ENCODE measurements around the gene LDHAL6A.
A peak's percentile ranks its signal among the peaks of the same experiment; 100 is the strongest.

The LDHAL6A gene

DNA sequence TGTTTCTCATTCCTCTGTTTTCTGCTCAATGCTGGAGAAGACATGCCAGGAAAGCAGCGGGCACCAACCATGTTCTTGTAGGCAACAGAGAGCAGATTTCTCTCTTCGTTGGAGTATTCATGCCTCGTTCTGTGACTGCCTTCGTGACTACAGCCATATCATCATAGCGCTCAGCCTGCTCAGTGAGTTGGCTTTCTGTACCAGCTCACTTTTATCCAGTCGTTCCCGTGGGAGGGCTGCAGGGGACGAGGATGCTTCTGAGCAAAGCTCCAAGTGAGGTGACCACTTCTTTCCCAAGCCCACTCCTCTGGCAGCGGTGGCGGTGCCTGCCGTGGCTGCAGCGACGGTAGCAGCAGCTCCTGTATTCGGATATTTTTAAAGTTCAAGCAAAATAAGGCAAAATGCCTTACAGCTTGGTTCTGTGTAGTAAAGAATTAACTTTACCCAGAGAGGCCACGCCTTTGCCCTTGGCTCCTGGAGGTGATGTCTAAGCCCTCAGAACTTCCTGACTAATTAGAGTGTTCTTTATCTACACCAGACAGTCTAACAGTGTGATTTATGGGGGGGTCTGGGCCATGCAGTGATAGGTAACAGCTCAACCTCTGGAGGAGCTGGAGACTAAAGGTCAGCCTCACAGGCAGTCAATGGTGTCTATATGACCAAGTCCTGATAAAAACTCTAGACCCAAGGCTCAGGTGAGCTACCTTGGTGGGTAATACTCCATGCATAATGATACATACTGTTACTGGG lies 35.3 kb downstream of the LDHAL6A start:
- no peak for DNase-seq (ENCODE audit: low spot score)

- no peak for DNase-seq (ENCODE audit: low spot score)
Observed at GRCh38 chr11:18491924-18492323, 36.3 kb downstream of the LDHAL6A start.

GRCh38 chr11:18492888-18493287 lies 37.2 kb downstream of the LDHAL6A start:
- no peak for DNase-seq (ENCODE audit: low spot score)

GRCh38 chr11:18493310-18493709 lies 37.7 kb downstream of the LDHAL6A start:
- DNase-seq (ENCODE audit: low spot score) = no peak

- no peak for DNase-seq (ENCODE audit: low spot score)
Observed at GRCh38 chr11:18495271-18495670, 39.6 kb downstream of the LDHAL6A start.

- no peak for DNase-seq (ENCODE audit: low spot score)
Observed at GRCh38 chr11:18495703-18496102, 40.0 kb downstream of the LDHAL6A start.

DNA sequence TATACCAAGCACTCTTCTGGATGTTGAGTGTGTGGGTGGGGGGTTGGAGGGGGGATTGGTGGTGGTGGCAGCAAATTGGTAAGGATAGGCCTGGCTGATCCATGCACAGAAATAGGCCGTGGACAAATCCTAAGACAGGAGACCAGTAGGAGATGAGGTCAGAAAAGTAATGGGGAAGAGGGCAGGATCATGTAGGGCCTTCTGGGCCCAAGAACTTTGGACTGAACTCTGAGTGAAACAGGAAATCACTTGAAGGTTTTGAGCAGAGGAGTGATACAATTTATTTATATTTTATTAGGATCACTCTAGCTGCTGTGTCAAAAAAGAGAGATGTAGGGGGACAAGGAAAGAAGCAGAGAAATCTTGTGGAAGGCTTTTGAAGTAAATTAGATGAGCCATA lies 42.4 kb downstream of the LDHAL6A start:
- DNase-seq (ENCODE audit: low spot score) = no peak

DNA sequence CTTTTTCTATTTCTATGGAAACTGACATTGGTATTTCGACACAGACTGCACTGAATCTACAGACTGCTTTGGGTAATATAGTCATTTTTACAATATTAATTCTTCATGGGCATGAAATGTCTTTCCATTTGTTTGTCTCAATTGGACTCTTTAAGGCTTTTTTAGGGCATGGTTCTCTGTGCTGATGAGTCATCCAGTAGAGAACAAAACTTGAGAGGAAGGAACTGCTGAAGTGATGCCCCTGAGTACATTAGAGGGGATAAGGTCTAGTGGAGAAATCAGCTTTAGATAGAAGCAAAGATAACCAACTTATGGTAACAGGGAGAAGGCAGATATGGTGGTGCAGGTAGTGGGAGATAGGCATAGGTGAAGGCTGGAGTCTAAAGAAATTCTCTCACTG lies 46.0 kb downstream of the LDHAL6A start:
- no peak for DNase-seq (ENCODE audit: low spot score)

- DNase-seq (ENCODE audit: low spot score) = no peak
Observed at GRCh38 chr11:18502352-18502751, 46.7 kb downstream of the LDHAL6A start.

DNA sequence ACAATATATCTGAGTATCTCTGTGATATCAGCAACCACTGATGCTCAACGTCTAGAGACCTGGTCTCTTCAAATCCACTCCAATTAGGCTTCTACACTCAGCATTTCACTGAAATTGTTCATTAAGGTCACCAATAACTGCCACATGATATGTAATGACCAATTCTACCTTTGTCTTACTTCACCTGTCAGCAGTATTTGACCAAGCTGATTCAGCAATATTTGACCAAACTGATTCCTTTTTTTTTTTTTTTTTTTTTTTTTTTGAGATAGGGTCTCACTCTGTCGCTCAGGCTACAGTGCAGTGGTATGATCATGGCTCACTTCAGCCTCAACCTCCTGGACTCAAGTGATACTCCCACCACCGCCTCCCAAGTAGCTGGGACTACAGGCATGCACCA lies 65.5 kb downstream of the LDHAL6A start:
- DNase-seq (ENCODE audit: low spot score) = no peak

- DNase-seq (ENCODE audit: low spot score) = no peak
Observed at GRCh38 chr11:18522388-18522787, 66.7 kb downstream of the LDHAL6A start.

- no peak for DNase-seq (ENCODE audit: low spot score)
Observed at GRCh38 chr11:18523084-18523483, 67.4 kb downstream of the LDHAL6A start.

GRCh38 chr11:18524248-18524647 lies 68.6 kb downstream of the LDHAL6A start:
- no peak for DNase-seq (ENCODE audit: low spot score)

GRCh38 chr11:18526130-18526520 lies 70.5 kb downstream of the LDHAL6A start:
- no peak for DNase-seq (ENCODE audit: low spot score)

- DNase-seq (ENCODE audit: low spot score) = peak; percentile 89
Observed at GRCh38 chr11:18526521-18527296, 71.1 kb downstream of the LDHAL6A start, which contains the start of gene TSG101. Gene TSG101 (minus strand): TSS chr11:18526942. CDS start chr11:18526816, 126 bp downstream.

GRCh38 chr11:18527512-18527911 lies 71.9 kb downstream of the LDHAL6A start:
- no peak for DNase-seq (ENCODE audit: low spot score)

All from germinal center (tissue), 1 donor.